Activated T-helper 1 cell treated with anti-CD3 and anti-CD28 coated beads, Interleukin-12 subunit alpha, Interleukin-12 subunit beta, Interleukin-2, Interleukin-4 antibody, amounts not matched to agents 30 ng/mL and 10 ng/mL and 1 ng/mL, durations not matched to agents 14 hours and 24 hours and 36 hours (primary cell): ENCODE measurements around the gene EHF. TPM values are rescaled to one million over a fixed set of nuclear protein-coding genes. Genes with fewer than 3 reads are reported as not detected.

Experiments used
- DNase-seq: peaks from one replicate; pipeline ENCODE4 v3.0.0; 2021; ENCODE audit warnings: low spot score
- H3K27ac Mint-ChIP-seq: one replicate; pipeline ENCODE4 v1.8.0; 2021; ENCODE audit warnings: mild to moderate bottlenecking, mixed read lengths
- H3K27me3 Mint-ChIP-seq: one replicate; pipeline ENCODE4 v1.8.0; 2022; ENCODE audit warnings: mild to moderate bottlenecking, moderate library complexity, mixed read lengths; ENCODE audit not compliant: insufficient read depth
- H3K36me3 Mint-ChIP-seq: one replicate; pipeline ENCODE4 v1.8.0; 2021; ENCODE audit warnings: low read depth, mixed read lengths
- H3K4me1 Mint-ChIP-seq: one replicate; pipeline ENCODE4 v1.8.0; 2021; ENCODE audit warnings: low read depth, mixed read lengths
- H3K4me3 Mint-ChIP-seq: one replicate; pipeline ENCODE4 v1.8.0; 2021; ENCODE audit warnings: mild to moderate bottlenecking, moderate library complexity, mixed read lengths
- H3K9me3 Mint-ChIP-seq: one replicate; pipeline ENCODE4 v1.8.0; 2021; ENCODE audit warnings: mixed read lengths
- intact Hi-C: fragments of 100-400 bp; cut with micrococcal nuclease; formaldehyde crosslinking; loops from one replicate; pipeline ENCODE4 v1.15.1; 2024
- total RNA-seq: library from RNA; stranded (reverse); gene quantifications from 2 replicates; pipeline ENCODE4 v1.2.3, GENCODE V29; 2022

Gene EHF
- total RNA-seq, 1 donor from 2014 or later, result not detected

- Mint-ChIP-seq H3K9me3 (no peaks in the 10 kb centered on the region), H3K36me3 (no peaks in the 10 kb centered on the region), H3K4me1 (no peaks in the 10 kb centered on the region), H3K4me3 (no peak overlapping the region), H3K27ac (no peak overlapping the region), H3K27me3 (peaks cover 30% of the 10 kb centered on the region)
- intact Hi-C loops, result no loop called here
- DNase-seq, result no peak
Measured at GRCh38 chr11:34619062-34619516, 1.8 kb upstream of the EHF start.

GRCh38 chr11:34620202-34620601 lies 691 bp upstream of the EHF start:
- no peaks in the 10 kb centered on the region for H3K36me3 Mint-ChIP-seq
- intact Hi-C loops, result no loop called here
- no peak overlapping the region for H3K27ac Mint-ChIP-seq
- no peak for DNase-seq
- no peak overlapping the region for H3K4me3 Mint-ChIP-seq
- H3K9me3 Mint-ChIP-seq, result no peaks in the 10 kb centered on the region
- peaks cover 30% of the 10 kb centered on the region for H3K27me3 Mint-ChIP-seq
- no peaks in the 10 kb centered on the region for H3K4me1 Mint-ChIP-seq

GRCh38 chr11:34621876-34622275 lies 983 bp downstream of the EHF start:
- intact Hi-C loops, result no loop called here
- H3K27me3 Mint-ChIP-seq, result peaks cover 39% of the 10 kb centered on the region

GRCh38 chr11:34623463-34623862 lies 2.6 kb downstream of the EHF start:
- Mint-ChIP-seq H3K9me3 (no peaks in the 10 kb centered on the region), H3K27ac (no peak overlapping the region), H3K4me3 (no peak overlapping the region), H3K27me3 (peaks cover 37% of the 10 kb centered on the region), H3K4me1 (no peaks in the 10 kb centered on the region), H3K36me3 (no peaks in the 10 kb centered on the region)
- DNase-seq, result no peak
- intact Hi-C loops, result no loop called here

More at GRCh38 chr11:34621876-34622275, 983 bp downstream of the EHF start:
- Mint-ChIP-seq H3K4me1 (no peaks in the 10 kb centered on the region), H3K36me3 (no peaks in the 10 kb centered on the region), H3K9me3 (no peaks in the 10 kb centered on the region), H3K4me3 (no peak overlapping the region), H3K27ac (no peak overlapping the region)
- no peak for DNase-seq

GRCh38 chr11:34624069-34624468 lies 3.2 kb downstream of the EHF start:
- Mint-ChIP-seq H3K4me3 (no peak overlapping the region), H3K27me3 (peaks cover 41% of the 10 kb centered on the region)

GRCh38 chr11:34625576-34625975 lies 4.7 kb downstream of the EHF start:
- Mint-ChIP-seq H3K36me3 (no peaks in the 10 kb centered on the region), H3K4me1 (no peaks in the 10 kb centered on the region), H3K4me3 (no peak overlapping the region), H3K27ac (no peak overlapping the region), H3K9me3 (no peaks in the 10 kb centered on the region), H3K27me3 (peaks cover 43% of the 10 kb centered on the region)
- intact Hi-C loops, result no loop called here
- no peak for DNase-seq

More at GRCh38 chr11:34624069-34624468, 3.2 kb downstream of the EHF start:
- H3K9me3 Mint-ChIP-seq, result no peaks in the 10 kb centered on the region
- H3K4me1 Mint-ChIP-seq, result no peaks in the 10 kb centered on the region
- intact Hi-C loops, result no loop called here
- no peak for DNase-seq
- H3K36me3 Mint-ChIP-seq, result no peaks in the 10 kb centered on the region
- H3K27ac Mint-ChIP-seq, result no peak overlapping the region

- intact Hi-C loops, result no loop called here
- DNase-seq, result no peak
Measured at GRCh38 chr11:34626393-34626792, 5.5 kb downstream of the EHF start.

GRCh38 chr11:34627197-34627596 lies 6.3 kb downstream of the EHF start:
- Mint-ChIP-seq H3K27ac (no peak overlapping the region), H3K4me1 (no peaks in the 10 kb centered on the region), H3K27me3 (peaks cover 40% of the 10 kb centered on the region), H3K4me3 (no peak overlapping the region), H3K36me3 (no peaks in the 10 kb centered on the region), H3K9me3 (no peaks in the 10 kb centered on the region)
- no peak for DNase-seq
- intact Hi-C loops, result no loop called here

More at GRCh38 chr11:34626393-34626792, 5.5 kb downstream of the EHF start:
- Mint-ChIP-seq H3K27me3 (peaks cover 42% of the 10 kb centered on the region), H3K4me3 (no peak overlapping the region), H3K9me3 (no peaks in the 10 kb centered on the region), H3K36me3 (no peaks in the 10 kb centered on the region), H3K27ac (no peak overlapping the region), H3K4me1 (no peaks in the 10 kb centered on the region)

- intact Hi-C loops, result no loop called here
- H3K4me3 Mint-ChIP-seq, result no peak overlapping the region
- H3K27ac Mint-ChIP-seq, result no peak overlapping the region
- H3K27me3 Mint-ChIP-seq, result peaks cover 45% of the 10 kb centered on the region
- peaks cover 17% of the 10 kb centered on the region for H3K4me1 Mint-ChIP-seq
- no peaks in the 10 kb centered on the region for H3K9me3 Mint-ChIP-seq
- DNase-seq, result no peak
- no peaks in the 10 kb centered on the region for H3K36me3 Mint-ChIP-seq
Measured at GRCh38 chr11:34629711-34630110, 8.8 kb downstream of the EHF start.

GRCh38 chr11:34630544-34630943 lies 9.7 kb downstream of the EHF start:
- Mint-ChIP-seq H3K4me3 (no peak overlapping the region), H3K36me3 (no peaks in the 10 kb centered on the region), H3K27me3 (peaks cover 43% of the 10 kb centered on the region), H3K27ac (no peak overlapping the region), H3K4me1 (peaks cover 17% of the 10 kb centered on the region), H3K9me3 (no peaks in the 10 kb centered on the region)
- intact Hi-C loops, result no loop called here
- DNase-seq, result no peak

GRCh38 chr11:34631297-34631696 lies 10.4 kb downstream of the EHF start:
- Mint-ChIP-seq H3K36me3 (no peaks in the 10 kb centered on the region), H3K4me3 (no peak overlapping the region), H3K4me1 (peaks cover 17% of the 10 kb centered on the region), H3K9me3 (no peaks in the 10 kb centered on the region), H3K27me3 (peaks cover 43% of the 10 kb centered on the region), H3K27ac (no peak overlapping the region)
- intact Hi-C loops, result no loop called here
- no peak for DNase-seq

GRCh38 chr11:34631737-34632104 lies 10.8 kb downstream of the EHF start:
- Mint-ChIP-seq H3K36me3 (no peaks in the 10 kb centered on the region), H3K4me1 (peaks cover 17% of the 10 kb centered on the region)

GRCh38 chr11:34632105-34632791 lies 11.4 kb downstream of the EHF start:
- intact Hi-C loops, result no loop called here
- Mint-ChIP-seq H3K36me3 (no peaks in the 10 kb centered on the region), H3K27ac (no peak overlapping the region), H3K9me3 (no peaks in the 10 kb centered on the region), H3K27me3 (peaks cover 39% of the 10 kb centered on the region), H3K4me1 (peaks cover 17% of the 10 kb centered on the region), H3K4me3 (no peak overlapping the region)
- no peak for DNase-seq

More at GRCh38 chr11:34631737-34632104, 10.8 kb downstream of the EHF start:
- peaks cover 40% of the 10 kb centered on the region for H3K27me3 Mint-ChIP-seq
- H3K27ac Mint-ChIP-seq, result no peak overlapping the region
- H3K9me3 Mint-ChIP-seq, result no peaks in the 10 kb centered on the region
- DNase-seq, result no peak
- intact Hi-C loops, result no loop called here
- H3K4me3 Mint-ChIP-seq, result no peak overlapping the region

- peaks cover 17% of the 10 kb centered on the region for H3K4me1 Mint-ChIP-seq
- no peak for DNase-seq
- no peaks in the 10 kb centered on the region for H3K9me3 Mint-ChIP-seq
- no peak overlapping the region for H3K27ac Mint-ChIP-seq
- intact Hi-C loops, result no loop called here
- peaks cover 36% of the 10 kb centered on the region for H3K27me3 Mint-ChIP-seq
- no peaks in the 10 kb centered on the region for H3K36me3 Mint-ChIP-seq
- H3K4me3 Mint-ChIP-seq, result no peak overlapping the region
Measured at GRCh38 chr11:34633640-34633989, 12.7 kb downstream of the EHF start.
